Measurements from ENCODE around the gene ENAM.
"Not testable (repeated sequence)": the region's sequence is repeated elsewhere in the genome, so short reads cannot be mapped to it uniquely, and the experiment has no call there.

The ENAM gene

GRCh38 chr4:70627620-70628019 is 924 bp upstream of the ENAM start:
- no peak for DNase-seq

- no peak for DNase-seq
Measured at GRCh38 chr4:70629469-70630090, 1.0 kb downstream of the ENAM start.

- no peak for DNase-seq
Measured at GRCh38 chr4:70630162-70630561, 1.6 kb downstream of the ENAM start.

GRCh38 chr4:70632028-70632427 is 3.5 kb downstream of the ENAM start:
- no peak for DNase-seq

- no peak for DNase-seq
Measured at GRCh38 chr4:70634482-70634881, 5.9 kb downstream of the ENAM start.

GRCh38 chr4:70637239-70637913 is 8.8 kb downstream of the ENAM start:
- DNase-seq = no peak

- DNase-seq = no peak
Measured at GRCh38 chr4:70640192-70640591, 11.6 kb downstream of the ENAM start.

GRCh38 chr4:70650741-70651140 is 22.2 kb downstream of the ENAM start:
- not testable (repeated sequence) for DNase-seq

GRCh38 chr4:70651864-70652506 is 23.4 kb downstream of the ENAM start:
- DNase-seq = peak; percentile 29

GRCh38 chr4:70654605-70655011 is 26.1 kb downstream of the ENAM start:
- no peak for DNase-seq

GRCh38 chr4:70657326-70657725 is 28.8 kb downstream of the ENAM start:
- DNase-seq = no peak

GRCh38 chr4:70658418-70658817 is 29.9 kb downstream of the ENAM start:
- DNase-seq = no peak

GRCh38 chr4:70660106-70660505 is 31.6 kb downstream of the ENAM start:
- no peak for DNase-seq

GRCh38 chr4:70661309-70661922 is 32.9 kb downstream of the ENAM start:
- DNase-seq = not testable (repeated sequence)

GRCh38 chr4:70666369-70666768 is 37.8 kb downstream of the ENAM start, which contains the start of gene JCHAIN:
Gene JCHAIN, minus strand, starts transcription at chr4:70666508. Its CDS starts 18 bp downstream, at chr4:70666490.
- no peak for DNase-seq

- DNase-seq = no peak
Measured at GRCh38 chr4:70667740-70668535, 39.4 kb downstream of the ENAM start.

- DNase-seq = no peak
Measured at GRCh38 chr4:70670332-70671014, 41.9 kb downstream of the ENAM start.

GRCh38 chr4:70671091-70671490 is 42.5 kb downstream of the ENAM start:
- DNase-seq = no peak

- DNase-seq = no peak
Measured at GRCh38 chr4:70674191-70674590, 45.6 kb downstream of the ENAM start.

GRCh38 chr4:70674731-70675130 is 46.2 kb downstream of the ENAM start:
- DNase-seq = no peak

GRCh38 chr4:70676554-70677090 is 48.1 kb downstream of the ENAM start:
- no peak for DNase-seq
